ENCODE data around the gene OMG. TPM values are rescaled to one million over a fixed set of nuclear protein-coding genes. Genes with fewer than 3 reads are reported as not detected.

The OMG gene
- total RNA-seq, 3 donors from 2014 or later = 0.96 TPM; not detected in 2

DNA sequence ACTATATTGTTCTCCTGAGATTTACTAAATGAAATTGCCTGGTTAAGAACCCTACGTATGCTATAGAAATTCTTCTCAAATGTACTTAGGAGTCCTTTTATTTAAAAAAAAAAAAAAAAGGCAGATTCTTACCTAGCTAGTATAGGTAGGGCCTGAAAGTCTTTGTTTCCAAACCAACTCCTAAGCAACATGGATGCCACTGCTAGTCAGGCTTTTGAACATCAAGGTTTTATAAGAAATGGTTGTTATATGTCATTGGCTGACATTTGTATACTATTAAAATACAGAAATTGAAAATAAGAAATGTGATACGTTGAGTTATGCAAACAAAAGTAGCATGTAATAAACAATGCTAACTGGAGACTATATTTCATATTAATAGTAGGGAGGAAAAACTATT lies 23.2 kb upstream of the OMG start:
- intact Hi-C loops (cut with DNase I; ENCODE audit: low total_unique reads) = no loop called here
- Histone ChIP-seq H3K27ac (no peak overlapping the region), H3K27me3 (no peaks in the 10 kb centered on the region), H3K4me3 (peak overlapping the region; percentile 1 to 34 (median 14)), H3K36me3 (no peaks in the 10 kb centered on the region), H3K4me1 (peaks cover 0 to 4% of the 10 kb centered on the region in 2 donors), H3K9me3 (no peaks in the 10 kb centered on the region)
- DNase-seq (ENCODE audit: low spot score in 2 of 2) = no peak
- TF ChIP-seq POLR2AphosphoS5 (IDR thresholded peaks at IDR 0.05) (no peak), POLR2A (IDR thresholded peaks at IDR 0.05) (no peak)
- TF ChIP-seq, protein P1, sequence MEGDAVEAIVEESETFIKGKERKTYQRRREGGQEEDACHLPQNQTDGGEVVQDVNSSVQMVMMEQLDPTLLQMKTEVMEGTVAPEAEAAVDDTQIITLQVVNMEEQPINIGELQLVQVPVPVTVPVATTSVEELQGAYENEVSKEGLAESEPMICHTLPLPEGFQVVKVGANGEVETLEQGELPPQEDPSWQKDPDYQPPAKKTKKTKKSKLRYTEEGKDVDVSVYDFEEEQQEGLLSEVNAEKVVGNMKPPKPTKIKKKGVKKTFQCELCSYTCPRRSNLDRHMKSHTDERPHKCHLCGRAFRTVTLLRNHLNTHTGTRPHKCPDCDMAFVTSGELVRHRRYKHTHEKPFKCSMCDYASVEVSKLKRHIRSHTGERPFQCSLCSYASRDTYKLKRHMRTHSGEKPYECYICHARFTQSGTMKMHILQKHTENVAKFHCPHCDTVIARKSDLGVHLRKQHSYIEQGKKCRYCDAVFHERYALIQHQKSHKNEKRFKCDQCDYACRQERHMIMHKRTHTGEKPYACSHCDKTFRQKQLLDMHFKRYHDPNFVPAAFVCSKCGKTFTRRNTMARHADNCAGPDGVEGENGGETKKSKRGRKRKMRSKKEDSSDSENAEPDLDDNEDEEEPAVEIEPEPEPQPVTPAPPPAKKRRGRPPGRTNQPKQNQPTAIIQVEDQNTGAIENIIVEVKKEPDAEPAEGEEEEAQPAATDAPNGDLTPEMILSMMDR (IDR thresholded peaks at IDR 0.05) = no peak

- no peak for DNase-seq (ENCODE audit: low spot score in 2 of 2)
- Histone ChIP-seq H3K36me3 (no peaks in the 10 kb centered on the region), H3K4me1 (peaks cover 0 to 4% of the 10 kb centered on the region in 2 donors), H3K9me3 (no peaks in the 10 kb centered on the region), H3K27ac (peak overlapping the region; percentile 76 to 81), H3K27me3 (no peaks in the 10 kb centered on the region), H3K4me3 (peak overlapping the region; percentile 8 to 53 (median 28))
- intact Hi-C loops (cut with DNase I; ENCODE audit: low total_unique reads) = no loop called here
- TF ChIP-seq POLR2AphosphoS5 (IDR thresholded peaks at IDR 0.05) (no peak), POLR2A (IDR thresholded peaks at IDR 0.05) (no peak)
- TF ChIP-seq, protein P1 (IDR thresholded peaks at IDR 0.05) = no peak
Observed at GRCh38 chr17:31318851-31319661, 22.0 kb upstream of the OMG start.

- H3K4me1 ChIP-seq = peaks cover 0 to 4% of the 10 kb centered on the region in 2 donors
- peak in 1 of 2 donors; percentile 60 for DNase-seq (ENCODE audit: low spot score in 2 of 2)
- intact Hi-C loops (cut with DNase I; ENCODE audit: low total_unique reads) = no loop called here
- no peaks in the 10 kb centered on the region for H3K9me3 ChIP-seq
- peak overlapping the region; percentile 76 to 81 for H3K27ac ChIP-seq
- H3K4me3 ChIP-seq = peak overlapping the region; percentile 8 to 53 (median 28)
- TF ChIP-seq, protein P1 (IDR thresholded peaks at IDR 0.05) = no peak
- TF ChIP-seq POLR2AphosphoS5 (IDR thresholded peaks at IDR 0.05) = peak in 1 of 3 donors; percentile 45
- TF ChIP-seq POLR2A (IDR thresholded peaks at IDR 0.05) = no peak
- no peaks in the 10 kb centered on the region for H3K36me3 ChIP-seq
- H3K27me3 ChIP-seq = no peaks in the 10 kb centered on the region
Observed at GRCh38 chr17:31318298-31318801, 21.3 kb upstream of the OMG start.

DNA sequence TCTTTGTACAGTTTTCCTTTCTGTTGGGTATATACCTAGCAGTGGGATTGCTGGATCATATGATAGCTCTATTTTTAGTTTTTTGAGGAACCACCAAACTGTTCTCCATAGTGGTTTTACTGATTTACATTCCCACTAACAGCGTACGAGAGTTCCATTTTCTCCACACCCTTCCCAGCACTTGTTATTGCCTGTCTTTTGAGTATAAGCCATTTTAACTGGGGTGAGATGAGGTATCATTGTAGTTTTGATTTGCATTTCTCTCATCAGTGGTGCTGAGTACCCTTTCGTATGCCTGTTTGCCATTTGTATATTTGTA lies 17.7 kb upstream of the OMG start:
- peaks cover 0 to 4% of the 10 kb centered on the region in 2 donors for H3K4me1 ChIP-seq
- TF ChIP-seq POLR2A (IDR thresholded peaks at IDR 0.05) (no peak), POLR2AphosphoS5 (IDR thresholded peaks at IDR 0.05) (no peak)
- TF ChIP-seq, protein P1 (IDR thresholded peaks at IDR 0.05) = no peak
- DNase-seq (ENCODE audit: low spot score in 2 of 2) = no peak
- H3K4me3 ChIP-seq = no peak overlapping the region
- no peaks in the 10 kb centered on the region for H3K9me3 ChIP-seq
- no peaks in the 10 kb centered on the region for H3K27me3 ChIP-seq
- intact Hi-C loops (cut with DNase I; ENCODE audit: low total_unique reads) = no loop called here
- H3K36me3 ChIP-seq = no peaks in the 10 kb centered on the region
- peak overlapping the region in 1 of 2 donors; percentile 20 for H3K27ac ChIP-seq

All from breast epithelium (tissue), 4 donors.